HG03175 (cell line): ENCODE data around the gene SRD5A1.
A peak's percentile ranks its signal among the peaks of the same experiment; 100 is the strongest.
"Not testable (repeated sequence)": the region's sequence is repeated elsewhere in the genome, so short reads cannot be mapped to it uniquely, and the experiment has no call there.

Experiments used
- ATAC-seq: cut with Tn5 transposase; IDR thresholded peaks from one replicate; pipeline ENCODE4 v1.9.1; 2021; ENCODE audit warnings: mild to moderate bottlenecking, moderate library complexity; ENCODE audit not compliant: unreplicated experiment

SRD5A1 gene

DNA sequence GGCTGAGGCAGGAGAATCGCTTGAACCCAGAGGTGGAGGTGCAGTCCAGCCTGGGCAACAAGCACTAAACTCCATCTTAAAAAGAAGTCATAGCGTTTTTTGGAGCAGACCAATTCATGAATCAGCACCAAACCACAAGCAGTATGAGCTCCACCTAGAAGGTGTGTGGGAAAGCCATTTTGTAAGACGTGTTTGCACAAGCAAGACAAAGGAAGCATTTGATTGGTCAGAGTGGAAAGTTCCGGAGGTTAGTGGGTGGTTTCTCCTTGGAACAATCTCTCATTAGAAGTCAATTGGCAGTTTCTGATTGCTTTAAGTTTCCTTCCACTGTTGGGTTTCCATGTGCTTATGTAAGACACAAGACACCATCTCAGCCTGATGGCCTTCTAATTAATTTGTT is 5.0 kb downstream of the SRD5A1 start:
- ATAC-seq: no peak

DNA sequence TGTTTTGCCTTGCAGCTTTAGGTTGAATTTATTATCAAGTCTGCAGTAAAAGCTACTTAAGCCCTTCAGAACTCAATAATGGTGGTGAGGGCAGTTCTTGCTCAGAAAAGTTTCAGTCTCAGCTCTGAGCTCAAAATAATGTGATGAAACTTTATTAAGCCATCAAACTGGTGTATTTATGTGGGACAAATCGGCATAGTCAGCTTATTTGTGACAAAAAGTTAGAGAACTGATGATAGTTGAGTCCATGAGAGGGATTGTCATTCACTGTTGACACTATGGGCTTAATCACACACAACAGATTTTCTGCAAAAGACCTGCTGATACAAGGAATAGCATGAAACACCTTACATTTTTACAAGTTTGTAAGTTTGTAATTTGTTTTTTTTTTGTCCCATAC is 9.4 kb downstream of the SRD5A1 start:
- ATAC-seq: no peak

- ATAC-seq: no peak
Measured at GRCh38 chr5:6644794-6645241, 11.6 kb downstream of the SRD5A1 start.

GRCh38 chr5:6645571-6646362 is 12.5 kb downstream of the SRD5A1 start:
- not testable (repeated sequence) for ATAC-seq

- ATAC-seq: no peak
Measured at GRCh38 chr5:6649186-6649585, 15.9 kb downstream of the SRD5A1 start.

DNA sequence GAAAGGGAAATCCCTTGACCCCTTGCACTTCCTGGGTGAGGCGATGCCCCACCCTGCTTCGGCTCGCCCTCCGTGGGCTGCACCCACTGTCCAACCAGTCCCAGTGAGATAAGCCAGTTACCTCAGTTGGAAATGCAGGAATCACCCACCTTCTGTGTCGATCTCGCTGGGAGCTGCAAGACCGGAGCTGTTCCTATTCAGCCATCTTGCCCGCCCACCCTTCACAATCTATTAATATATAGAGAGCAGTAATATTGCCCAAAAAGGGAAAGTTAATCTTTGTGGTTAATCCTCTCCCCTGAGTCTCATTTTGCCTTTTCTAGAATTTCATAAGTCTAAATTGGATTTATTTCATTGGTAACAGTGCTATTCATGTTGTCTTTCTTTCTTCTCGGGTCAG is 16.4 kb downstream of the SRD5A1 start:
- ATAC-seq: no peak

GRCh38 chr5:6652025-6652424 is 18.8 kb downstream of the SRD5A1 start:
- peak; percentile 97 for ATAC-seq

GRCh38 chr5:6655432-6655831 is 22.2 kb downstream of the SRD5A1 start:
- no peak for ATAC-seq

DNA sequence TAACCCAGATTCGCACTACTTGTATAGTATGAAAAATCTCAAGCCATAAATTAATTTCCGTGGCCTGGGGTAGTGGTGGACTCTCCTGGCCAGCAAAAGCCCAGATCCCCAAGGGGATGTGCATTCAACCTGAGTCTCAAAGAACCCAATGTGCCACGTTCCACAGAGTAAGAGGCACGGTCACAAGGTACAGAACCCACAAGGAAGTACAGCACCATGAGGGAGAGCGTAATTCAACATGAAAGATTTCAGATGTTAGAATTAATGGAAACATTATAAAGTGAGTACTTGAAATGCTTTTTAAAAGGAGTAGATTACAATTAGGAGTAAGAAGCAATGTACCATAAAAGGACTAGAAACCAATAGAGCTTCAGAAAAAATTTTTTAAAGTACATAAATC is 23.4 kb downstream of the SRD5A1 start:
- no peak for ATAC-seq

DNA sequence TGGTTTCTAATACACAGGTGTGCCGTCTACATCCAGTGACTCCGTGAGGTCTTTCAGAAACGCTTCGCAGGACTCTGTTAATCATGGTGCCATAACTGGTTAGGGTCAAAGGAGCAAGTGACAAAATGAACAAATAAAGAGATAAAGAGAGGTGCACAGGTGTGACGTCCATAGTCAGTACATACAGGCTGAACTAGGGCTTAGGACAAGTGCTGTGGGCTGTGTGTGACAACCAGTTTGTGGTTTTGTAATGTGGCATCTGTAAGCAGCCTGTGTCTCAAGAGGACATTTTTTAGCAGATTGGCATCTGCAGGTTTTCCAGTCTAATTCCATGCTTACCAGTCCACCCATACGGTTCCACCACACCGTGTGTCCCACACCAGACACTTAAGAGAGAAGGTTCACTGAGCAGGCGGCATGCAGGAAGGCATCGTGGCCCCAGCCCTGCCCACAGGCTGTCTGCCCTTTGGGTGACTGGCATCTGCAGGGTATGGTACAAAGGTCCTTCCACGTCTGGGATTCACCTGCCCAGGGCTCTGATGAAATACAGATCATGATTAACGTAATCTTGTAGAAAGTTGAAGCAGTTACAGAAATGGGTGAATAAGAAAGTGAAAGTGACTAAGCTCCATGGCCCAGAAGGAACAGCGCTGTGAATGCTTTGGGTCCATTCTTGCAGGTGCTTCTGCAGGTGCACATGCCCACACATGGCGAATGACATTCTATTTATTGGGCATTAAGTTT is 26.9 kb downstream of the SRD5A1 start:
- ATAC-seq: peak; percentile 81

GRCh38 chr5:6660688-6661087 is 27.4 kb downstream of the SRD5A1 start:
- peak; percentile 47 for ATAC-seq

GRCh38 chr5:6666762-6667161 is 33.5 kb downstream of the SRD5A1 start:
- no peak for ATAC-seq

GRCh38 chr5:6667648-6668047 is 34.4 kb downstream of the SRD5A1 start:
- ATAC-seq: no peak

GRCh38 chr5:6668717-6669116 is 35.5 kb downstream of the SRD5A1 start:
- ATAC-seq: not testable (repeated sequence)

- no peak for ATAC-seq
Measured at GRCh38 chr5:6673031-6673430, 39.8 kb downstream of the SRD5A1 start.

DNA sequence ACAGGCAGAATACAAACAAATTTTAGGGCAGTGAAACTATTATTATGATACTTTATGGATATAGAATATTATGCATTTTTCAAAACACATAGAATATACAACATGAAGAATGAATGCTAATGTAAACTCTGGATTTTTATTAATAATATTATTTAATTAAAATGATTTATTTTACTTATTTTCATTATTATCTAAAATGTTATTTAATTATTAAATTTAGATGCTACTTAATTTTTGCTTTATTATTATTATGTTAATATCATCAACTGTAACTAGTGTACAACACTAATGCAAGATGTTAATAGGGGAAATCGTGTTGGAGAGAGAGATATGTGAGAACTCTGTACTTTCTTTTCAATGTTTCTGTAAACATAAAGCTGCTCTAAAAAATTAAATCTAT is 40.7 kb downstream of the SRD5A1 start:
- ATAC-seq: no peak

GRCh38 chr5:6674421-6674820 is 41.2 kb downstream of the SRD5A1 start:
- no peak for ATAC-seq

DNA sequence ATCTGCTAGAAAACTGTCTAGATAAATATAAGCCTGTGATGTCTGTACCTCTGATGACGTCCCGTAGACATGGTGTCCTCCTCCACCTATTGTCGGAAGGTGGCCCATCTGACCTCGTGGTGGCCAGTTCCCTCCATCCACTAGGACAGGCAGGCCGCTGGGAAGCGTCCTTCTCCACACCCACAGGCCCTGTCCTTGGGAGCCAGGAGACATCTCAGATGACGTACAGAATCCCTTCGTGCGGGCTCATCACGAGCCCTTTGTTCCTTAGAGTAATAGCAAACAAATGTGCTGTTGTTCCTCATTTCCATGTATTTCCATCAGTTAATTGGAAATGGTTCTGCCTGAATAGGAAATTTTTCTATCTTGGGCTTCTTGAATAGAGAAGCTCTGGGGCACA is 41.6 kb downstream of the SRD5A1 start:
- ATAC-seq: no peak

- no peak for ATAC-seq
Measured at GRCh38 chr5:6675784-6676491, 42.7 kb downstream of the SRD5A1 start.

- ATAC-seq: no peak
Measured at GRCh38 chr5:6676702-6677101, 43.5 kb downstream of the SRD5A1 start.

DNA sequence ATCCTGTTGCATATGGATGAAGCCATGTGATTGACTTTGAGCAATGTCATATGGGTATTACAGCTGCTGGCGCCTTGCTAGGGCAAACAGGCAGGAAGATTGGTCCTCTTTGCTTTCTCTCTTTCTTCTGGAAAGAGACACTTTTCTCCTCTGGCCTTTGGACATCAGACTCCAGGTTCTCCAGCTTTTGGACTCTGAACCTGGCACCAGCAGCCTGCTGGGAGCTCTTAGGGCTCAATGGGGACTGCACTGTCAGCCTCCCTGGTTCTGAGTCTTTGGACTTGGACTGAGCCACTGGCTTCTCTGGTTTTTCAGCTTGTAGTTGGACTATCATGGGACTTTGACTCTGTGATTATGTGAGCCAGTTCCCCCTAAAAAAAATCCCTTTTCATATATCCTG is 45.1 kb downstream of the SRD5A1 start:
- no peak for ATAC-seq

GRCh38 chr5:6680922-6681321 is 47.7 kb downstream of the SRD5A1 start:
- ATAC-seq: no peak
